Measurements from ENCODE around the gene VTI1B.
A peak's percentile ranks its signal among the peaks of the same experiment; 100 is the strongest.
"Not testable (repeated sequence)": the region's sequence is repeated elsewhere in the genome, so short reads cannot be mapped to it uniquely, and the experiment has no call there.

The VTI1B gene

GRCh38 chr14:67674480-67675218 is at the start of gene VTI1B:
VTI1B (minus strand) TSS chr14:67674632; CDS start chr14:67674489, 143 bp downstream.
- Histone ChIP-seq H3K9ac (peak within 1 kb of the TSS; percentile 78), H3K4me1 (peaks cover 14% of the 10 kb centered on the region)
- TF ChIP-seq CTCF (IDR thresholded peaks at IDR 0.05) = no peak

GRCh38 chr14:67722293-67722692 is 47.9 kb upstream of the VTI1B start:
- TF ChIP-seq CTCF (IDR thresholded peaks at IDR 0.05) = no peak
- Histone ChIP-seq H3K27me3 (ENCODE audit: control insufficient read depth, insufficient read depth, low read length) (no peaks in the 10 kb centered on the region), H3K79me2 (no peaks in the 10 kb centered on the region), H3K36me3 (ENCODE audit: control insufficient read depth, insufficient read depth, low read length) (no peaks in the 10 kb centered on the region), H3K4me3 (ENCODE audit: low read depth, low read length) (no peak overlapping the region), H3K27ac (no peak overlapping the region), H3K4me1 (no peaks in the 10 kb centered on the region), H2AFZ (peak overlapping the region; percentile 16), H3K9ac (no peak overlapping the region), H3K4me2 (ENCODE audit: low read length) (no peak overlapping the region), H3K9me3 (ENCODE audit: control insufficient read depth, low read length) (no peaks in the 10 kb centered on the region)

More at GRCh38 chr14:67674480-67675218, at the start of gene VTI1B:
- H3K27ac ChIP-seq = peak within 1 kb of the TSS; percentile 98
- no peaks in the 10 kb centered on the region for H3K36me3 ChIP-seq (ENCODE audit: control insufficient read depth, insufficient read depth, low read length)
- peak within 1 kb of the TSS; percentile 99 for H3K4me3 ChIP-seq (ENCODE audit: low read depth, low read length)
- H3K27me3 ChIP-seq (ENCODE audit: control insufficient read depth, insufficient read depth, low read length) = no peaks in the 10 kb centered on the region
- peaks cover 39% of the 10 kb centered on the region for H3K79me2 ChIP-seq
- H3K9me3 ChIP-seq (ENCODE audit: control insufficient read depth, low read length) = no peaks in the 10 kb centered on the region
- peak within 1 kb of the TSS; percentile 91 for H2AFZ ChIP-seq
- peak within 1 kb of the TSS; percentile 100 for H3K4me2 ChIP-seq (ENCODE audit: low read length)

- no peak overlapping the region for H3K27ac ChIP-seq
- H3K4me3 ChIP-seq (ENCODE audit: low read depth, low read length) = no peak overlapping the region
- no peak for TF ChIP-seq CTCF (IDR thresholded peaks at IDR 0.05)
- no peaks in the 10 kb centered on the region for H3K36me3 ChIP-seq (ENCODE audit: control insufficient read depth, insufficient read depth, low read length)
- H3K4me1 ChIP-seq = no peaks in the 10 kb centered on the region
- no peaks in the 10 kb centered on the region for H3K79me2 ChIP-seq
- no peaks in the 10 kb centered on the region for H3K27me3 ChIP-seq (ENCODE audit: control insufficient read depth, insufficient read depth, low read length)
- no peak overlapping the region for H3K9ac ChIP-seq
- no peak overlapping the region for H3K4me2 ChIP-seq (ENCODE audit: low read length)
- peak overlapping the region; percentile 16 for H2AFZ ChIP-seq
- H3K9me3 ChIP-seq (ENCODE audit: control insufficient read depth, low read length) = no peaks in the 10 kb centered on the region
Measured at GRCh38 chr14:67721875-67722274, 47.4 kb upstream of the VTI1B start.

GRCh38 chr14:67719866-67720265 is 45.4 kb upstream of the VTI1B start:
- Histone ChIP-seq H3K4me2 (ENCODE audit: low read length) (no peak overlapping the region), H3K36me3 (ENCODE audit: control insufficient read depth, insufficient read depth, low read length) (no peaks in the 10 kb centered on the region), H3K4me1 (no peaks in the 10 kb centered on the region), H3K79me2 (no peaks in the 10 kb centered on the region), H3K4me3 (ENCODE audit: low read depth, low read length) (no peak overlapping the region), H2AFZ (no peak overlapping the region), H3K27me3 (ENCODE audit: control insufficient read depth, insufficient read depth, low read length) (no peaks in the 10 kb centered on the region), H3K27ac (no peak overlapping the region), H3K9me3 (ENCODE audit: control insufficient read depth, low read length) (no peaks in the 10 kb centered on the region), H3K9ac (no peak overlapping the region)
- no peak for TF ChIP-seq CTCF (IDR thresholded peaks at IDR 0.05)

GRCh38 chr14:67719385-67719784 is 45.0 kb upstream of the VTI1B start:
- not testable (repeated sequence) for H3K9me3 ChIP-seq (ENCODE audit: control insufficient read depth, low read length); H2AFZ ChIP-seq; H3K4me3 ChIP-seq (ENCODE audit: low read depth, low read length); H3K4me2 ChIP-seq (ENCODE audit: low read length); H3K27ac ChIP-seq; H3K9ac ChIP-seq; H3K27me3 ChIP-seq (ENCODE audit: control insufficient read depth, insufficient read depth, low read length); H3K4me1 ChIP-seq; H3K36me3 ChIP-seq (ENCODE audit: control insufficient read depth, insufficient read depth, low read length); H3K79me2 ChIP-seq

Measured in parathyroid adenoma (tissue), 2 donors.